WTC11 (cell line): ENCODE results near the gene BACH2. TPM values are rescaled to one million over a fixed set of nuclear protein-coding genes. Genes with fewer than 3 reads are reported as not detected.

ENCODE experiments used
- ATAC-seq: fragments of 200-7000 bp; cut with Tn5 transposase; 2 replicates; pipeline ENCODE4 v1.10.0; 2021; ENCODE audit warnings: mild to moderate bottlenecking, moderate library complexity
- CTCF ChIA-PET: fragments of 300-600 bp; sonication (Branson Sonifier 250); formaldehyde crosslinking; loops from one replicate; lab custom pipeline; 2021; ENCODE audit warnings: antibody characterized with exemption; lab: Charles Lee
- POLR2A ChIA-PET: fragments of 350-600 bp; sonication (Branson Sonifier 250); formaldehyde crosslinking; loops from one replicate; lab custom pipeline; 2021; ENCODE audit warnings: antibody characterized with exemption; lab: Charles Lee
- DNase-seq: peaks from one replicate; pipeline ENCODE4 v3.0.0; 2021; ENCODE audit warnings: low spot score
- H3K27ac Mint-ChIP-seq: 2 replicates; pipeline ENCODE4 v1.8.0; 2021; ENCODE audit warnings: mixed read lengths
- H3K27me3 Mint-ChIP-seq: 2 replicates; pipeline ENCODE4 v1.8.0; 2021; ENCODE audit warnings: low read depth, mild to moderate bottlenecking, moderate library complexity, mixed read lengths
- H3K36me3 Mint-ChIP-seq: 2 replicates; pipeline ENCODE4 v1.8.0; 2021; ENCODE audit warnings: mixed read lengths
- H3K4me1 Mint-ChIP-seq: 2 replicates; pipeline ENCODE4 v1.8.0; 2022; ENCODE audit warnings: mixed read lengths
- H3K4me3 Mint-ChIP-seq: 2 replicates; pipeline ENCODE4 v1.8.0; 2021; ENCODE audit warnings: mild to moderate bottlenecking, moderate library complexity, mixed read lengths
- H3K9me3 Mint-ChIP-seq: 2 replicates; pipeline ENCODE4 v1.8.0; 2021; ENCODE audit warnings: mixed read lengths
- CREB1 ChIP-seq: sonication (generic); formaldehyde crosslinking; IDR thresholded peaks from 2 replicates; pipeline ENCODE4 v1.8.0; 2023; ENCODE audit warnings: mild to moderate bottlenecking, missing genetic modification reagents
- ELF4 ChIP-seq: sonication (generic); formaldehyde crosslinking; IDR thresholded peaks from 2 replicates; pipeline ENCODE4 v1.8.1; 2022; ENCODE audit warnings: low read depth, mild to moderate bottlenecking, moderate library complexity, missing genetic modification reagents
- FOXJ3 ChIP-seq: sonication (generic); formaldehyde crosslinking; IDR thresholded peaks from 2 replicates; pipeline ENCODE4 v1.9.0; 2021; ENCODE audit warnings: missing genetic modification reagents, mild to moderate bottlenecking, borderline replicate concordance
- GRHL2 ChIP-seq: fragments of 250-450 bp; sonication (Bioruptor Pico); IDR thresholded peaks from 2 replicates; pipeline ENCODE4 v1.8.0; 2022; ENCODE audit warnings: mild to moderate bottlenecking, moderate library complexity; ENCODE audit not compliant: insufficient replicate concordance, severe bottlenecking
- NFATC4 ChIP-seq: fragments of 250-450 bp; sonication (Bioruptor Pico); IDR thresholded peaks from 2 replicates; pipeline ENCODE4 v1.9.0; 2021; ENCODE audit warnings: mild to moderate bottlenecking
- NFYB ChIP-seq: sonication (generic); formaldehyde crosslinking; conservative IDR thresholded peaks from 2 replicates; pipeline ENCODE4 v1.8.0; 2022; ENCODE audit warnings: low read depth, missing genetic modification reagents
- NR2C2 ChIP-seq: sonication (generic); formaldehyde crosslinking; IDR thresholded peaks from 2 replicates; pipeline ENCODE4 v1.8.0; 2022; ENCODE audit warnings: mild to moderate bottlenecking, missing genetic modification reagents
- OVOL2 ChIP-seq: fragments of 250-450 bp; sonication (Bioruptor Pico); IDR thresholded peaks from 2 replicates; pipeline ENCODE4 v1.9.0; 2021; ENCODE audit warnings: mild to moderate bottlenecking, borderline replicate concordance
- RELA ChIP-seq: sonication (generic); formaldehyde crosslinking; IDR thresholded peaks from 2 replicates; pipeline ENCODE4 v1.8.1; 2022; ENCODE audit warnings: missing genetic modification reagents, mild to moderate bottlenecking, borderline replicate concordance
- ZNF423 ChIP-seq: fragments of 250-450 bp; sonication (Bioruptor Pico); IDR thresholded peaks from 2 replicates; pipeline ENCODE4 v2.1.2; 2022; ENCODE audit warnings: mild to moderate bottlenecking, moderate library complexity
- total RNA-seq: library from RNA; stranded (reverse); gene quantifications from 3 replicates; pipeline ENCODE4 v1.2.3, GENCODE V29; 2021
- TF ChIP-seq, protein P1 (sequence below): sonication (generic); formaldehyde crosslinking; IDR thresholded peaks from 2 replicates; pipeline ENCODE4 v1.8.0; 2023; ENCODE audit warnings: missing genetic modification reagents, mild to moderate bottlenecking, borderline replicate concordance
- TF ChIP-seq, protein P2 (sequence below): fragments of 250-450 bp; sonication (Bioruptor Pico); IDR thresholded peaks from 2 replicates; pipeline ENCODE4 v2.1.2; 2022; ENCODE audit warnings: mild to moderate bottlenecking, moderate library complexity
- TF ChIP-seq, protein P3 (sequence below): fragments of 200-600 bp; IDR thresholded peaks from 2 replicates; pipeline ENCODE4 v1.8.0; 2022; ENCODE audit warnings: antibody characterized with exemption
- TF ChIP-seq, protein P4 (sequence below): sonication (generic); formaldehyde crosslinking; IDR thresholded peaks from 2 replicates; pipeline ENCODE4 v1.8.1; 2022; ENCODE audit warnings: missing genetic modification reagents, borderline replicate concordance

BACH2 gene
- total RNA-seq, 1 experiment from 2014 or later, result 5.9 TPM

- POLR2A ChIA-PET, result no interaction called here
- TF ChIP-seq, protein P1, sequence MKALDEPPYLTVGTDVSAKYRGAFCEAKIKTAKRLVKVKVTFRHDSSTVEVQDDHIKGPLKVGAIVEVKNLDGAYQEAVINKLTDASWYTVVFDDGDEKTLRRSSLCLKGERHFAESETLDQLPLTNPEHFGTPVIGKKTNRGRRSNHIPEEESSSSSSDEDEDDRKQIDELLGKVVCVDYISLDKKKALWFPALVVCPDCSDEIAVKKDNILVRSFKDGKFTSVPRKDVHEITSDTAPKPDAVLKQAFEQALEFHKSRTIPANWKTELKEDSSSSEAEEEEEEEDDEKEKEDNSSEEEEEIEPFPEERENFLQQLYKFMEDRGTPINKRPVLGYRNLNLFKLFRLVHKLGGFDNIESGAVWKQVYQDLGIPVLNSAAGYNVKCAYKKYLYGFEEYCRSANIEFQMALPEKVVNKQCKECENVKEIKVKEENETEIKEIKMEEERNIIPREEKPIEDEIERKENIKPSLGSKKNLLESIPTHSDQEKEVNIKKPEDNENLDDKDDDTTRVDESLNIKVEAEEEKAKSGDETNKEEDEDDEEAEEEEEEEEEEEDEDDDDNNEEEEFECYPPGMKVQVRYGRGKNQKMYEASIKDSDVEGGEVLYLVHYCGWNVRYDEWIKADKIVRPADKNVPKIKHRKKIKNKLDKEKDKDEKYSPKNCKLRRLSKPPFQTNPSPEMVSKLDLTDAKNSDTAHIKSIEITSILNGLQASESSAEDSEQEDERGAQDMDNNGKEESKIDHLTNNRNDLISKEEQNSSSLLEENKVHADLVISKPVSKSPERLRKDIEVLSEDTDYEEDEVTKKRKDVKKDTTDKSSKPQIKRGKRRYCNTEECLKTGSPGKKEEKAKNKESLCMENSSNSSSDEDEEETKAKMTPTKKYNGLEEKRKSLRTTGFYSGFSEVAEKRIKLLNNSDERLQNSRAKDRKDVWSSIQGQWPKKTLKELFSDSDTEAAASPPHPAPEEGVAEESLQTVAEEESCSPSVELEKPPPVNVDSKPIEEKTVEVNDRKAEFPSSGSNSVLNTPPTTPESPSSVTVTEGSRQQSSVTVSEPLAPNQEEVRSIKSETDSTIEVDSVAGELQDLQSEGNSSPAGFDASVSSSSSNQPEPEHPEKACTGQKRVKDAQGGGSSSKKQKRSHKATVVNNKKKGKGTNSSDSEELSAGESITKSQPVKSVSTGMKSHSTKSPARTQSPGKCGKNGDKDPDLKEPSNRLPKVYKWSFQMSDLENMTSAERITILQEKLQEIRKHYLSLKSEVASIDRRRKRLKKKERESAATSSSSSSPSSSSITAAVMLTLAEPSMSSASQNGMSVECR (CRISPR knock-in tag), result no peak
Observed at GRCh38 chr6:90101403-90101802, 195.2 kb downstream of the BACH2 start.

GRCh38 chr6:90100059-90100665, 196.5 kb downstream of the BACH2 start:
- no peak overlapping the region for H3K27ac Mint-ChIP-seq
- ChIA-PET CTCF (no interaction called here), POLR2A (no interaction called here)
- H3K27me3 Mint-ChIP-seq, result no peaks in the 10 kb centered on the region
- H3K9me3 Mint-ChIP-seq, result no peaks in the 10 kb centered on the region
- H3K36me3 Mint-ChIP-seq, result no peaks in the 10 kb centered on the region
- no peak overlapping the region for H3K4me3 Mint-ChIP-seq
- ATAC-seq (no peak), DNase-seq (no peak)
- no peaks in the 10 kb centered on the region for H3K4me1 Mint-ChIP-seq
- TF ChIP-seq FOXJ3 (CRISPR knock-in tag) (no peak), NFYB (no peak), ELF4 (CRISPR knock-in tag) (no peak), GRHL2 (CRISPR knock-in tag) (no peak), NR2C2 (CRISPR knock-in tag) (no peak), OVOL2 (CRISPR knock-in tag) (no peak), ZNF423 (CRISPR knock-in tag) (no peak), CREB1 (CRISPR knock-in tag) (no peak), NFATC4 (CRISPR knock-in tag) (no peak), RELA (CRISPR knock-in tag) (no peak)
- TF ChIP-seq, protein P2, sequence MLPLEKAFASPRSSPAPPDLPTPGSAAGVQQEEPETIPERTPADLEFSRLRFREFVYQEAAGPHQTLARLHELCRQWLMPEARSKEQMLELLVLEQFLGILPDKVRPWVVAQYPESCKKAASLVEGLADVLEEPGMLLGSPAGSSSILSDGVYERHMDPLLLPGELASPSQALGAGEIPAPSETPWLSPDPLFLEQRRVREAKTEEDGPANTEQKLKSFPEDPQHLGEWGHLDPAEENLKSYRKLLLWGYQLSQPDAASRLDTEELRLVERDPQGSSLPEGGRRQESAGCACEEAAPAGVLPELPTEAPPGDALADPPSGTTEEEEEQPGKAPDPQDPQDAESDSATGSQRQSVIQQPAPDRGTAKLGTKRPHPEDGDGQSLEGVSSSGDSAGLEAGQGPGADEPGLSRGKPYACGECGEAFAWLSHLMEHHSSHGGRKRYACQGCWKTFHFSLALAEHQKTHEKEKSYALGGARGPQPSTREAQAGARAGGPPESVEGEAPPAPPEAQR (CRISPR knock-in tag), result no peak
- TF ChIP-seq, protein P3, sequence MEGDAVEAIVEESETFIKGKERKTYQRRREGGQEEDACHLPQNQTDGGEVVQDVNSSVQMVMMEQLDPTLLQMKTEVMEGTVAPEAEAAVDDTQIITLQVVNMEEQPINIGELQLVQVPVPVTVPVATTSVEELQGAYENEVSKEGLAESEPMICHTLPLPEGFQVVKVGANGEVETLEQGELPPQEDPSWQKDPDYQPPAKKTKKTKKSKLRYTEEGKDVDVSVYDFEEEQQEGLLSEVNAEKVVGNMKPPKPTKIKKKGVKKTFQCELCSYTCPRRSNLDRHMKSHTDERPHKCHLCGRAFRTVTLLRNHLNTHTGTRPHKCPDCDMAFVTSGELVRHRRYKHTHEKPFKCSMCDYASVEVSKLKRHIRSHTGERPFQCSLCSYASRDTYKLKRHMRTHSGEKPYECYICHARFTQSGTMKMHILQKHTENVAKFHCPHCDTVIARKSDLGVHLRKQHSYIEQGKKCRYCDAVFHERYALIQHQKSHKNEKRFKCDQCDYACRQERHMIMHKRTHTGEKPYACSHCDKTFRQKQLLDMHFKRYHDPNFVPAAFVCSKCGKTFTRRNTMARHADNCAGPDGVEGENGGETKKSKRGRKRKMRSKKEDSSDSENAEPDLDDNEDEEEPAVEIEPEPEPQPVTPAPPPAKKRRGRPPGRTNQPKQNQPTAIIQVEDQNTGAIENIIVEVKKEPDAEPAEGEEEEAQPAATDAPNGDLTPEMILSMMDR, result no peak
- TF ChIP-seq, protein P4, sequence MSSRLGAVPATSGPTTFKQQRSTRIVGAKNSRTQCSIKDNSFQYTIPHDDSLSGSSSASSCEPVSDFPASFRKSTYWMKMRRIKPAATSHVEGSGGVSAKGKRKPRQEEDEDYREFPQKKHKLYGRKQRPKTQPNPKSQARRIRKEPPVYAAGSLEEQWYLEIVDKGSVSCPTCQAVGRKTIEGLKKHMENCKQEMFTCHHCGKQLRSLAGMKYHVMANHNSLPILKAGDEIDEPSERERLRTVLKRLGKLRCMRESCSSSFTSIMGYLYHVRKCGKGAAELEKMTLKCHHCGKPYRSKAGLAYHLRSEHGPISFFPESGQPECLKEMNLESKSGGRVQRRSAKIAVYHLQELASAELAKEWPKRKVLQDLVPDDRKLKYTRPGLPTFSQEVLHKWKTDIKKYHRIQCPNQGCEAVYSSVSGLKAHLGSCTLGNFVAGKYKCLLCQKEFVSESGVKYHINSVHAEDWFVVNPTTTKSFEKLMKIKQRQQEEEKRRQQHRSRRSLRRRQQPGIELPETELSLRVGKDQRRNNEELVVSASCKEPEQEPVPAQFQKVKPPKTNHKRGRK, result no peak
- TF ChIP-seq, protein P1 (CRISPR knock-in tag), result no peak

More at GRCh38 chr6:90101403-90101802, 195.2 kb downstream of the BACH2 start:
- DNase-seq (no peak), ATAC-seq (no peak)
- CTCF ChIA-PET, result no interaction called here
- Mint-ChIP-seq H3K9me3 (no peaks in the 10 kb centered on the region), H3K36me3 (no peaks in the 10 kb centered on the region), H3K27ac (no peak overlapping the region), H3K4me1 (no peaks in the 10 kb centered on the region), H3K4me3 (no peak overlapping the region), H3K27me3 (no peaks in the 10 kb centered on the region)
